ENCODE data around the gene CACNB3.
A peak's percentile ranks its signal among the peaks of the same experiment; 100 is the strongest.
"Not testable (repeated sequence)": the region's sequence is repeated elsewhere in the genome, so short reads cannot be mapped to it uniquely, and the experiment has no call there.

CACNB3 gene

GRCh38 chr12:48857278-48857994 is 39.1 kb downstream of the CACNB3 start:
- no peak for DNase-seq

- no peak for DNase-seq
These were observed 39.7 kb downstream of the CACNB3 start for GRCh38 chr12:48858043-48858442.

GRCh38 chr12:48859607-48860006 is 41.3 kb downstream of the CACNB3 start:
- DNase-seq, result no peak

GRCh38 chr12:48860236-48860635 is 41.9 kb downstream of the CACNB3 start:
- not testable (repeated sequence) for DNase-seq

- no peak for DNase-seq
These were observed 42.8 kb downstream of the CACNB3 start for GRCh38 chr12:48861111-48861510.

GRCh38 chr12:48862760-48863159 is 44.5 kb downstream of the CACNB3 start:
- DNase-seq, result no peak

- DNase-seq, result no peak
These were observed 45.0 kb downstream of the CACNB3 start for GRCh38 chr12:48863291-48863690.

GRCh38 chr12:48865281-48866051 is 47.2 kb downstream of the CACNB3 start, which contains the start of gene RND1:
TSS of gene RND1 (minus strand) at chr12:48865870. CDS start at chr12:48865767, 103 bp downstream.
- DNase-seq, result peak; percentile 70

- no peak for DNase-seq
These were observed 47.9 kb downstream of the CACNB3 start for GRCh38 chr12:48866052-48866711.

GRCh38 chr12:48868451-48868850 is 50.2 kb downstream of the CACNB3 start:
- no peak for DNase-seq

- DNase-seq, result no peak
These were observed 50.9 kb downstream of the CACNB3 start for GRCh38 chr12:48869191-48869590.

- DNase-seq, result no peak
These were observed 54.8 kb downstream of the CACNB3 start for GRCh38 chr12:48873096-48873495.

- not testable (repeated sequence) for DNase-seq
These were observed 55.2 kb downstream of the CACNB3 start for GRCh38 chr12:48873534-48873933.

- DNase-seq, result no peak
These were observed 57.7 kb downstream of the CACNB3 start for GRCh38 chr12:48875944-48876515.

Measured in stimulated activated CD4-positive, alpha-beta T cell treated with anti-CD3 and anti-CD28 coated beads, Interleukin-12 subunit alpha, Interleukin-12 subunit beta, amount 100 ng/mL, for 4 hours (primary cell).